SK-N-SH (cell line): ENCODE results near the gene MTCL1. TPM values are rescaled to one million over a fixed set of nuclear protein-coding genes. Genes with fewer than 3 reads are reported as not detected.

Experiments
- CTCF ChIA-PET: fragments of 300-600, 350-600 bp; formaldehyde crosslinking; extraction: SDS; loops from one replicate; lab custom pipeline; 2021; lab: Yijun Ruan, JAX
- POLR2A ChIA-PET: fragments of 350-600 bp; sonication (Branson Sonifier 250); formaldehyde crosslinking; extraction: SDS; loops from one replicate; lab custom pipeline; 2020; ENCODE audit warnings: antibody characterized with exemption, inconsistent platforms; lab: Yijun Ruan, JAX
- DNase-seq: peaks from one replicate; pipeline ENCODE4 v3.0.0; 2012
- H2AFZ ChIP-seq: fragments of 200-600 bp; sonication (generic); 2 replicates; pipeline ENCODE4 v1.8.1; 2016; ENCODE audit warnings: antibody characterized with exemption, mild to moderate bottlenecking, low read depth
- H3F3A ChIP-seq: fragments of 200-600 bp; sonication (generic); replicated peaks from 2 replicates; pipeline ENCODE3; 2016; ENCODE audit warnings: antibody characterized with exemption, mild to moderate bottlenecking; ENCODE audit not compliant: insufficient read depth
- H3K27ac ChIP-seq, 2 experiments: fragments of 200-500 bp in 1 of 2; fragments of 200-600 bp in 1 of 2; sonication (Bioruptor generic) in 1 of 2; sonication (generic), shearing (Covaris generic) in 1 of 2; 2 replicates each; pipeline versions ENCODE4 v1.5.1 to v1.6.1; 2014 to 2016; ENCODE audit warnings: low read depth in 2 of 2, inconsistent platforms in 1 of 2, low read length in 1 of 2, mild to moderate bottlenecking in 1 of 2, mixed read lengths in 1 of 2
- H3K27me3 ChIP-seq: fragments of 200-600 bp; sonication (generic), shearing (Covaris generic); 2 replicates; pipeline ENCODE4 v1.6.1; 2016; ENCODE audit warnings: mixed run types; ENCODE audit not compliant: insufficient read depth
- H3K36me3 ChIP-seq, 2 experiments: fragments of 200-500 bp in 1 of 2; fragments of 200-600 bp in 1 of 2; sonication (Bioruptor generic) in 1 of 2; sonication (generic) in 1 of 2; replicated peaks in 1 of 2; 2 replicates each; pipeline versions ENCODE3 to v1.5.1; 2014 to 2016; ENCODE audit warnings: low read length in 1 of 2, mild to moderate bottlenecking in 1 of 2; ENCODE audit not compliant: insufficient read depth in 2 of 2, control insufficient read depth in 1 of 2
- H3K4me1 ChIP-seq, 2 experiments: fragments of 200-500 bp in 1 of 2; fragments of 200-600 bp in 1 of 2; sonication (Bioruptor generic) in 1 of 2; sonication (generic), shearing (Covaris generic) in 1 of 2; 2 replicates each; pipeline versions ENCODE4 v1.5.1 to v1.6.1; 2014 to 2016; ENCODE audit warnings: low read depth in 1 of 2, low read length in 1 of 2, mixed run types in 1 of 2; ENCODE audit not compliant: insufficient read depth in 2 of 2, control insufficient read depth in 1 of 2
- H3K4me2 ChIP-seq: fragments of 200-600 bp; sonication (generic), shearing (Covaris generic); 2 replicates; pipeline ENCODE4 v1.6.1; 2017; ENCODE audit warnings: mixed run types
- H3K4me3 ChIP-seq, 2 experiments: fragments of 200-500 bp in 1 of 2; fragments of 200-600 bp in 1 of 2; sonication (Bioruptor generic) in 1 of 2; sonication (generic), shearing (Covaris generic) in 1 of 2; 2 replicates each; pipeline versions ENCODE4 v1.5.1 to v1.8.1; 2014 to 2016; ENCODE audit warnings: low read depth in 2 of 2, inconsistent platforms in 1 of 2, low read length in 1 of 2, mild to moderate bottlenecking in 1 of 2, mixed read lengths in 1 of 2, moderate library complexity in 1 of 2
- H3K79me2 ChIP-seq: fragments of 200-600 bp; sonication (generic); 2 replicates; pipeline ENCODE4 v1.8.1; 2017; ENCODE audit warnings: mild to moderate bottlenecking; ENCODE audit not compliant: insufficient read depth
- H3K9ac ChIP-seq: fragments of 200-600 bp; sonication (generic); 2 replicates; pipeline ENCODE4 v1.6.1; 2017; ENCODE audit warnings: mixed run types
- H3K9me2 ChIP-seq: fragments of 200-600 bp; sonication (generic); 2 replicates; pipeline ENCODE4 v1.6.1; 2017; ENCODE audit warnings: mixed run types
- H3K9me3 ChIP-seq: fragments of 200-600 bp; sonication (generic); 2 replicates; pipeline ENCODE4 v1.6.1; 2017; ENCODE audit warnings: mixed run types, mild to moderate bottlenecking, moderate library complexity
- H4K20me1 ChIP-seq: fragments of 200-600 bp; sonication (generic); 2 replicates; pipeline ENCODE4 v1.6.1; 2017; ENCODE audit warnings: mild to moderate bottlenecking, mixed run types; ENCODE audit not compliant: insufficient read depth
- CHD2 ChIP-seq: fragments of 150-350 bp; IDR thresholded peaks from 2 replicates; pipeline ENCODE4 v1.6.1; 2018; ENCODE audit warnings: low read length; ENCODE audit not compliant: partially characterized antibody
- CTCF ChIP-seq: fragments of 200-600 bp; sonication (generic); IDR thresholded peaks from 2 replicates; pipeline ENCODE4 v1.6.1; 2017; ENCODE audit warnings: antibody characterized with exemption, mild to moderate bottlenecking, moderate library complexity
- FOSL2 ChIP-seq: IDR thresholded peaks from 2 replicates; pipeline ENCODE4 v1.4.0; 2012; ENCODE audit warnings: low read depth, mild to moderate bottlenecking, moderate library complexity, borderline replicate concordance
- GABPA ChIP-seq: IDR thresholded peaks from 2 replicates; pipeline ENCODE4 v1.4.0; 2012; ENCODE audit warnings: low read depth, mild to moderate bottlenecking
- JUND ChIP-seq: IDR thresholded peaks from 2 replicates; pipeline ENCODE4 v1.4.0; 2012
- MAX ChIP-seq: IDR thresholded peaks from 2 replicates; pipeline ENCODE4 v1.4.0; 2012; ENCODE audit warnings: low read depth
- NRF1 ChIP-seq: IDR thresholded peaks from 2 replicates; pipeline ENCODE4 v1.6.1; 2012; ENCODE audit warnings: low read depth, mild to moderate bottlenecking, low read length
- POLR2AphosphoS5 ChIP-seq: IDR thresholded peaks from 2 replicates; pipeline ENCODE4 v1.6.1; 2012; ENCODE audit warnings: low read depth, low read length
- RCOR1 ChIP-seq: fragments of 150-350 bp; IDR thresholded peaks from 2 replicates; pipeline ENCODE4 v1.6.1; 2017; ENCODE audit warnings: antibody characterized with exemption, low read length
- REST ChIP-seq: IDR thresholded peaks from 2 replicates; pipeline ENCODE4 v1.6.1; 2012; ENCODE audit warnings: mild to moderate bottlenecking, low read depth, low read length, moderate library complexity
- RFX5 ChIP-seq: IDR thresholded peaks from 2 replicates; pipeline ENCODE4 v1.6.1; 2012; ENCODE audit warnings: mild to moderate bottlenecking, improper control_type of control experiment, low read length
- RXRA ChIP-seq: IDR thresholded peaks from 2 replicates; pipeline ENCODE4 v1.4.0; 2012; ENCODE audit warnings: low read depth, mild to moderate bottlenecking, borderline replicate concordance
- WGBS: methylation state at CpG from one replicate; pipeline ENCODE4 v1.1.6; 2017; ENCODE audit warnings: low lambda C conversion rate; 5-methylcytosine and 5-hydroxymethylcytosine counted together
- polyA plus RNA-seq, 3 experiments: library from polyadenylated mRNA; depleted of rRNA; stranded (reverse); fragments of >200 nt; gene quantifications; 2 replicates each; pipeline ENCODE4 v1.2.3, GENCODE V29; 2012

Gene MTCL1
- polyA plus RNA-seq, 1 of the 3 experiments (the other 2 are of a cell fraction) = 33.5 TPM

- TF ChIP-seq CTCF (no peak), JUND (no peak), FOSL2 (no peak)
Measured at GRCh38 chr18:8805552-8805951, 100.2 kb downstream of the MTCL1 start (continued).

GRCh38 chr18:8806100-8806797 is 100.9 kb downstream of the MTCL1 start:
- no peak overlapping the region for H2AFZ ChIP-seq
- POLR2A ChIA-PET = no interaction called here
- H4K20me1 ChIP-seq = no peaks in the 10 kb centered on the region
- no peaks in the 10 kb centered on the region for H3K27me3 ChIP-seq
- WGBS = 95% methylated on average over 4 of the region's 6 CpGs
- H3K9me2 ChIP-seq = no peaks in the 10 kb centered on the region
- H3K9ac ChIP-seq = no peak overlapping the region
- TF ChIP-seq CHD2 (no peak), RCOR1 (no peak), NRF1 (no peak), POLR2AphosphoS5 (no peak), REST (no peak), RFX5 (no peak), GABPA (no peak), MAX (no peak), FOSL2 (no peak), RXRA (no peak), JUND (no peak)
- H3K4me1 ChIP-seq = peaks cover 9 to 11% of the 10 kb centered on the region in 2 experiments
- H3F3A ChIP-seq = no peaks in the 10 kb centered on the region
- DNase-seq = no peak
- no peak overlapping the region for H3K4me2 ChIP-seq
- H3K36me3 ChIP-seq = peaks cover 38 to 45% of the 10 kb centered on the region in 2 experiments
- H3K79me2 ChIP-seq = peaks cover 18% of the 10 kb centered on the region
- H3K9me3 ChIP-seq = no peaks in the 10 kb centered on the region
- CTCF ChIA-PET = interaction anchor here (1.2 kb wide), 1 partner anchor 100 kb away, joined by 4 read pairs; no protein-coding TSS in a partner anchor
- H3K27ac ChIP-seq = no peak overlapping the region
- no peak overlapping the region for H3K4me3 ChIP-seq
